ENCODE measurements around the gene TMEM163.
A peak's percentile ranks its signal among the peaks of the same experiment; 100 is the strongest.
"Not testable (repeated sequence)": the region's sequence is repeated elsewhere in the genome, so short reads cannot be mapped to it uniquely, and the experiment has no call there.

The TMEM163 gene

GRCh38 chr2:134621939-134622705 is 96.7 kb downstream of the TMEM163 start:
- peak; percentile 18 for DNase-seq (ENCODE audit: low read depth)
- H3K4me3 ChIP-seq (ENCODE audit: low read depth, low read length) = no peak overlapping the region
- TF ChIP-seq MAX (IDR thresholded peaks at IDR 0.05; ENCODE audit: low read depth, low read length) (no peak), MYC (IDR thresholded peaks at IDR 0.05; ENCODE audit: low read depth, low read length) (no peak), CTCF (IDR thresholded peaks at IDR 0.05; ENCODE audit: low read depth, low read length) (no peak), POLR2A (IDR thresholded peaks at IDR 0.05; ENCODE audit: extremely low read depth, insufficient read length) (no peak)

- no peak for TF ChIP-seq CTCF (IDR thresholded peaks at IDR 0.05; ENCODE audit: low read depth, low read length)
- no peak for TF ChIP-seq MYC (IDR thresholded peaks at IDR 0.05; ENCODE audit: low read depth, low read length)
- no peak for TF ChIP-seq POLR2A (IDR thresholded peaks at IDR 0.05; ENCODE audit: extremely low read depth, insufficient read length)
- no peak for TF ChIP-seq MAX (IDR thresholded peaks at IDR 0.05; ENCODE audit: low read depth, low read length)
- H3K4me3 ChIP-seq (ENCODE audit: low read depth, low read length) = no peak overlapping the region
- DNase-seq (ENCODE audit: low read depth) = no peak
These were observed 99.5 kb downstream of the TMEM163 start for GRCh38 chr2:134619250-134619649.

- DNase-seq (ENCODE audit: low read depth) = not testable (repeated sequence)
These were observed 103.3 kb downstream of the TMEM163 start for GRCh38 chr2:134615480-134615879.

GRCh38 chr2:134611316-134611715 is 107.5 kb downstream of the TMEM163 start:
- DNase-seq (ENCODE audit: low read depth) = no peak
- no peak overlapping the region for H3K4me3 ChIP-seq (ENCODE audit: low read depth, low read length)
- TF ChIP-seq MAX (IDR thresholded peaks at IDR 0.05; ENCODE audit: low read depth, low read length) (no peak), POLR2A (IDR thresholded peaks at IDR 0.05; ENCODE audit: extremely low read depth, insufficient read length) (no peak), MYC (IDR thresholded peaks at IDR 0.05; ENCODE audit: low read depth, low read length) (no peak), CTCF (IDR thresholded peaks at IDR 0.05; ENCODE audit: low read depth, low read length) (no peak)

More at GRCh38 chr2:134615480-134615879, 103.3 kb downstream of the TMEM163 start:
- H3K4me3 ChIP-seq (ENCODE audit: low read depth, low read length) = not testable (repeated sequence)

- H3K4me3 ChIP-seq (ENCODE audit: low read depth, low read length) = no peak overlapping the region
- DNase-seq (ENCODE audit: low read depth) = no peak
- TF ChIP-seq CTCF (IDR thresholded peaks at IDR 0.05; ENCODE audit: low read depth, low read length) (no peak), POLR2A (IDR thresholded peaks at IDR 0.05; ENCODE audit: extremely low read depth, insufficient read length) (no peak), MAX (IDR thresholded peaks at IDR 0.05; ENCODE audit: low read depth, low read length) (no peak), MYC (IDR thresholded peaks at IDR 0.05; ENCODE audit: low read depth, low read length) (no peak)
These were observed 107.9 kb downstream of the TMEM163 start for GRCh38 chr2:134610871-134611270.

- no peak overlapping the region for H3K4me3 ChIP-seq (ENCODE audit: low read depth, low read length)
- DNase-seq (ENCODE audit: low read depth) = no peak
- no peak for TF ChIP-seq CTCF (IDR thresholded peaks at IDR 0.05; ENCODE audit: low read depth, low read length)
These were observed 108.8 kb downstream of the TMEM163 start for GRCh38 chr2:134609924-134610513.

Data from NB4 (cell line).